Central memory CD8-positive, alpha-beta T cell (primary cell): ENCODE results near the gene EVC2.

ENCODE experiments used
- ATAC-seq: fragments of 150-1000 bp; cut with Tn5 transposase; replicated peaks from 2 replicates; pipeline ENCODE4 v1.10.0; 2022; ENCODE audit warnings: mild to moderate bottlenecking, moderate FRiP score, moderate number of reproducible peaks; ENCODE audit not compliant: poor library complexity, severe bottlenecking; ENCODE audit errors: extremely low read depth
- DNase-seq, 2 donors: peaks; one replicate each; pipeline ENCODE4 v3.0.0; 2021; ENCODE audit warnings: low spot score in 2 of 2
- H3K27ac Mint-ChIP-seq: one replicate; pipeline ENCODE4 v1.8.0; 2022; ENCODE audit warnings: low read depth, mild to moderate bottlenecking, moderate library complexity, mixed read lengths
- H3K27me3 Mint-ChIP-seq: one replicate; pipeline ENCODE4 v1.8.0; 2022; ENCODE audit warnings: mixed read lengths
- H3K36me3 Mint-ChIP-seq: one replicate; pipeline ENCODE4 v1.8.0; 2022; ENCODE audit warnings: mild to moderate bottlenecking, moderate library complexity, mixed read lengths; ENCODE audit not compliant: insufficient read depth
- H3K4me1 Mint-ChIP-seq: one replicate; pipeline ENCODE4 v1.8.0; 2022; ENCODE audit warnings: mixed read lengths
- H3K4me3 Mint-ChIP-seq: one replicate; pipeline ENCODE4 v1.8.0; 2022; ENCODE audit warnings: mild to moderate bottlenecking, moderate library complexity, mixed read lengths
- H3K9me3 Mint-ChIP-seq: one replicate; pipeline ENCODE4 v1.8.0; 2022; ENCODE audit warnings: mixed read lengths

EVC2 gene

DNA sequence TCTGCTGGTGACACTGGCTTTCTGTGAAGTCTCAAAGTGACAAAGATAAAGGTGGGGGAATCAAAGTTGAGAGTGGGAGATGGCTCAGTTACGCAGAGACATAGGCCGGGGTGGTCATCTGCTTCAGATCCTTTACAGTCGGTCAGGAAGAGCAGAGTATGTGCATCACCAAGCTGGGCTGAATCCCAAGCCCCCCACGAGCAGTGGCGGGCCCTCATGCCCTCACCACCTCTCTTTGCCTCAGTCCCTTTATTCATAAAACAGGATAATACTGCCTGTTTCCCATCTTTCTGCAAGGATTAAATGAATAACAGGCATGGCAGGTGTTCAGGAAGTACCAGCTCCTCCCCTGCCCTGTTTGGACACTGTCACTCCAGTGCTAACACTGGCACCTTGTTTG, 135.6 kb downstream of the EVC2 start:
- peaks cover 5% of the 10 kb centered on the region for H3K4me1 Mint-ChIP-seq
- DNase-seq, result no peak
- H3K4me3 Mint-ChIP-seq, result no peak overlapping the region
- H3K9me3 Mint-ChIP-seq, result no peaks in the 10 kb centered on the region
- peaks cover 6% of the 10 kb centered on the region for H3K36me3 Mint-ChIP-seq
- no peaks in the 10 kb centered on the region for H3K27me3 Mint-ChIP-seq
- no peak for ATAC-seq
- H3K27ac Mint-ChIP-seq, result no peak overlapping the region

DNA sequence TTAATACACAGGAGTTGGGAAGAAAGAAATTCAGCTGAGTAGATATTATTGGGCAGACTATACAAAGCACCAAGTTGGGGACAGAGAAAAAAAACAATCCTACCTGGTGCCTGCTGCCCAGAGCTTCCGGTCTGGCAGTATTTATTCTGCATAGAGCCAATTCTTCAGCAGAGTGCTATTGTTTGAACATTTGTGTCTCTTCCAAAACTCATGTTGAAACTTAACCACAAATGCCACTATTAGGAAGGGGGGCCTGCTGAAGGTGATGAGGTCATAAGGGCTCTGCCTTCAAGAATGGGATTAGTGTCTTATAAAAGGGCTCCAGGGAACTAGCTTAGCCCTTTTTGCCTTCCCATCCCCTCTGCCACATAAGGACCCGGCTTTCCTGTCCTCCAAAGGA, 136.2 kb downstream of the EVC2 start:
- ATAC-seq, result no peak
- H3K9me3 Mint-ChIP-seq, result no peaks in the 10 kb centered on the region
- H3K4me1 Mint-ChIP-seq, result peaks cover 5% of the 10 kb centered on the region
- H3K27ac Mint-ChIP-seq, result no peak overlapping the region
- no peak for DNase-seq
- no peaks in the 10 kb centered on the region for H3K27me3 Mint-ChIP-seq
- H3K36me3 Mint-ChIP-seq, result peaks cover 6% of the 10 kb centered on the region
- no peak overlapping the region for H3K4me3 Mint-ChIP-seq

DNA sequence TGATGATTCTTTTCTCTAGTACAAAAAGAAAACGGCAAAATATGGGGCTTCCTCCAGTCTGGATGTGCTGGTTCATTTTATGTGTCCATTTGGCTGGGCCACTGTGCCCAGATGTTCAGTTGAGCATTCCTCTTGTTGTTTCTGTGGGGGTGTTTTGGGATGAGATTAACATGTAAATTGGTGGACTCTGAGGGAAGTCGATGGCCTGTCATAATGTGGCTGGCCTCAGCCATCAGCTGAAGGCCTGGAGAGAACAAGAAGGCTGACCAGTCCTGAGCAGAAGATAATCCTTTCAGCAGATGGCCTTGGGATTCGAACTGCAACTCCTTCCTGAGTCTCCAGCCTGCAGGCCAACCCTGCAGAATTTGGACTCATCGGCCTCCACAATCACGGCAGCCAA, 136.7 kb downstream of the EVC2 start:
- ATAC-seq, result no peak
- Mint-ChIP-seq H3K4me3 (no peak overlapping the region), H3K36me3 (peaks cover 6% of the 10 kb centered on the region), H3K27ac (no peak overlapping the region), H3K4me1 (peaks cover 5% of the 10 kb centered on the region), H3K9me3 (no peaks in the 10 kb centered on the region), H3K27me3 (no peaks in the 10 kb centered on the region)
- no peak for DNase-seq

DNA sequence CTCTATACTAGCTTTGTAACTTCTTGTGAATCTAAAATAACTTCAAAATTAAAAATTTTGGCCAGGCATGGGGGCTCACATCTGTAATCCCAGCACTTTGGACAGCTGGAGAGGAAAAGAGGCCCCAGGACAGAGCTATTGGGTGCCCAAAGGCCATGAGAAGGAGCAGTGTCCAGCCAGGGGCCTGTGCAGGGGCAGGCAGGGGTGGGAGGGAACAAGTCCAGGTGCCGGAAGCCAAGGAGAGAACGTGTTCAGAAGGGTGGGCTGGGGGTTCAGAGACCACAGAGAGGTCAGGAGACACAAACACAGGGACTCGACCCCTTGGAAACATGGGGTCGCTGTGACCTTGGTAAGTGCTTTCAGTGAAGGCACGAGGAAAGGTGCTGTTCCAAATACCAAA, 138.9 kb downstream of the EVC2 start:
- Mint-ChIP-seq H3K9me3 (no peaks in the 10 kb centered on the region), H3K4me1 (peaks cover 5% of the 10 kb centered on the region), H3K4me3 (no peak overlapping the region), H3K27me3 (no peaks in the 10 kb centered on the region), H3K27ac (no peak overlapping the region), H3K36me3 (peaks cover 5% of the 10 kb centered on the region)
- no peak for ATAC-seq
- no peak for DNase-seq

DNA sequence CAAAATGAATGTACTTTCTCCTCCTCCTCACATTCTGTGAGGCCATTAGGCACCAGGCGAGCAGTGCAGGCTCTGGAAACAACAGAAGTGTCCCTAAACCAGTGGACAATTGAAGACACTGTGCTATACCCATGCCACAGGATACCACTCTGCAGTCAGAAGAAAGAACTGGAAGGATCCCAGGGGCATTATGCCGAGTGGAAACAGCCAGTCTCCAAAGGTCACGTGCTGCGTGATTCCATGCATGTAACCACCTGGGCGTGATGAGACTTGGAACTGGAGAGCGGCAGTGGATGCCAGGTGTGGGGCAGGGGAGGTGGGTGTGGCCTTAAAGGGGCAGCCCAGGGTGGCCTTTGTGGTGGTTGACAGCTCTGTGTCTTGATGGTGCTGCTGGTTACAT, 139.4 kb downstream of the EVC2 start:
- H3K4me1 Mint-ChIP-seq, result peaks cover 2% of the 10 kb centered on the region
- H3K4me3 Mint-ChIP-seq, result no peak overlapping the region
- no peak for ATAC-seq
- peaks cover 5% of the 10 kb centered on the region for H3K36me3 Mint-ChIP-seq
- DNase-seq, result no peak
- no peaks in the 10 kb centered on the region for H3K9me3 Mint-ChIP-seq
- no peak overlapping the region for H3K27ac Mint-ChIP-seq
- no peaks in the 10 kb centered on the region for H3K27me3 Mint-ChIP-seq

DNA sequence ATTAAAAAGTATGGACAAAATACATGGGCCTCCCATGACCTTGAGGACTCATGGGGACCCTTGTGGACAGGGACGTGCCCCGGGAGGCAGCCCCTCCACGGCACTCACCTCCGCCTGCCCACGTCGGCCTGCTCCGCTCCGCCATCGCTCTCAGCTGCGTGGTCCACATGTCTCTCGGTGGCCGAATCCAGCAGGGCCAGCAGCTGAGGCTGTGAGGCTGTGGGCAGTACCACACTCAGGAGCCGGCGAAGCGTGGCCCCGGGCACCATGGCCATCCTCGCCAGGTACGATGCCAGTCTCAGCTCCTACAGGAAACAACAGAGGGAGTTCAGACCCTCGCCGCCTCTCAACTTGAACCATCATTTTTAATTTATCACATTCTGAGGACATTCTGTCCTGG, 140.0 kb downstream of the EVC2 start:
- Mint-ChIP-seq H3K27ac (no peak overlapping the region), H3K4me1 (no peaks in the 10 kb centered on the region), H3K36me3 (peaks cover 5% of the 10 kb centered on the region), H3K4me3 (no peak overlapping the region), H3K9me3 (no peaks in the 10 kb centered on the region), H3K27me3 (no peaks in the 10 kb centered on the region)
- DNase-seq, result no peak
- ATAC-seq, result no peak

DNA sequence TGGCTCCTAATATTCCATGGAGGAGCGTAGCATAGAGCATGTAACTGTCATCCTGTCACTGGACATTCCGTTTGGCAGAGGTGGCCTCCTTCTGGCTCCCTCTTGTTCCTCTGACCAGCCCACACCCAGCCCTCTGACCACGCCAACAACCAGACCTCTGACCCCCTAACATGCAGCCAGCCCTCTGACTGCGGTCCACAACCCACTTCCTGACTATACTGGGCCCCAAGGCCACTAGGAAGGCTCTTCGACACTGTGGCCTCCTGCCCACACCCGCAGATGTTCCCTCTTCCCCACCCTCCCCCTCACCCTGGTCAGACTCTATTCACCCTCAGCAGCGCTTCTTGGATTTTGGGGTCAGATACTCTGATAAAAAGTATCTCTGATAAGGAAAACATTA, 141.4 kb downstream of the EVC2 start:
- H3K4me1 Mint-ChIP-seq, result no peaks in the 10 kb centered on the region
- no peak overlapping the region for H3K4me3 Mint-ChIP-seq
- no peak overlapping the region for H3K27ac Mint-ChIP-seq
- H3K9me3 Mint-ChIP-seq, result no peaks in the 10 kb centered on the region
- DNase-seq (no peak), ATAC-seq (no peak)
- peaks cover 3% of the 10 kb centered on the region for H3K36me3 Mint-ChIP-seq
- H3K27me3 Mint-ChIP-seq, result no peaks in the 10 kb centered on the region

DNA sequence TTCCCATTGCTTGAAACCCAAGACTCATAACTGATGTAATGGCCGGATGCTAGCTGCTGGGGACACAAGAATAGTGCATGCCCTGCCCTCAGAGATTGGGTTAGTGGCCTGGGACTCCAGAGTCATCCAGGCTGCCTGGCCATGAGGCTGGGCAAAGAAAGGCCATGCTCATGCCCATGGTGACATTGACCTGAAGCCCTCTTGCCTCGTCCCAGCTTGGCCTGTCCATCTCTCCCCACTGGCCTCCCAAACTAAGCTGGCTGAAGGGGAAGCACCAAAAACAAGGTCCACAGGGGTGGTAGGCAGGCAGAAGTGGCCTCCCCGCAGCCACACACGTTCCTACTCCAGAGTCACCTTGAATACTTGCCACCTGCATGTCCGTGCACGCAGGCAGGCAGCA, 141.8 kb downstream of the EVC2 start:
- no peak for ATAC-seq
- H3K9me3 Mint-ChIP-seq, result no peaks in the 10 kb centered on the region
- no peaks in the 10 kb centered on the region for H3K4me1 Mint-ChIP-seq

DNA sequence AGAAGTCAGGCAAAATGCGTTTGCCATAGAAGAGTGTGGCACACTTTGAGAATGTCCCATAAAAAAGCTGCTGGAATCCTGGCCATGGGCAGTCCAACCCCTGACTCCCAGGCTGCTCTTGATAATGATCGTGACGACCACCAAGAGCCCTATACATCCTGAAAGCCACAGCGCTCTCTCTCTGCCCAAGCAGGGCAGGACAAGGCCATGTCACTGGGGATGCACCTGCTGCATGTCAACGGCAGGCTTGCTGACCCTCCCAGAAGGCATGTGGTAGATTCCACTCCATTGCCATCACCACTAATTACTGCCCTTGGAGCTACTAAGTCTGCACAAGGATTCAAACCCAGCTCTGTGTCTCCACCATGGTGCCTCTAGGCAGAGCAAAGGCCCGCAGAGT, 144.5 kb downstream of the EVC2 start:
- Mint-ChIP-seq H3K9me3 (no peaks in the 10 kb centered on the region), H3K27ac (no peak overlapping the region), H3K4me1 (no peaks in the 10 kb centered on the region), H3K27me3 (no peaks in the 10 kb centered on the region), H3K36me3 (peaks cover 5% of the 10 kb centered on the region), H3K4me3 (no peak overlapping the region)
- ATAC-seq (no peak), DNase-seq (no peak)

More for the DNA sequence above, 141.8 kb downstream of the EVC2 start:
- Mint-ChIP-seq H3K36me3 (peaks cover 4% of the 10 kb centered on the region), H3K27me3 (no peaks in the 10 kb centered on the region), H3K4me3 (no peak overlapping the region), H3K27ac (no peak overlapping the region)
- no peak for DNase-seq

DNA sequence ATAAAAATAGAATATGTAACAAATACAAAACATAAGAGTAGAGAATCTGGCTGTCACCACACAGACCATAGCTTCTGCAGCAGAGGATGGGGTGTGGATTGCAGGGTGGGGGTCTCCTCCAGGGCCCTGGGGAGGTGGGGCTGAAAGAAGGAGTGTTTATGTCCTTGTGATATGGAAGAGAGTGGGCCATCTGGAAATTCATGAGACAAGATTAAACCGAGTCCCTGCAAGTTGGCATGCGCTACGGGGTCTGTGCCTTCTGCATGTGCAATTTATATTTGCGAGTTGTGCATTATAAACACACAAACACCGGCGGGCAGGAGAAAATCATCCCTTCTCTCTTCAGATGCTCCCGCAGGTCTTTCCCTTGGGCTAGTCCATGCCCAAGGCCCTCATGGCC, 145.9 kb downstream of the EVC2 start:
- H3K27me3 Mint-ChIP-seq, result no peaks in the 10 kb centered on the region
- DNase-seq (no peak), ATAC-seq (no peak)
- no peak overlapping the region for H3K27ac Mint-ChIP-seq
- peaks cover 5% of the 10 kb centered on the region for H3K36me3 Mint-ChIP-seq
- H3K4me1 Mint-ChIP-seq, result no peaks in the 10 kb centered on the region
- H3K9me3 Mint-ChIP-seq, result no peaks in the 10 kb centered on the region
- H3K4me3 Mint-ChIP-seq, result no peak overlapping the region

DNA sequence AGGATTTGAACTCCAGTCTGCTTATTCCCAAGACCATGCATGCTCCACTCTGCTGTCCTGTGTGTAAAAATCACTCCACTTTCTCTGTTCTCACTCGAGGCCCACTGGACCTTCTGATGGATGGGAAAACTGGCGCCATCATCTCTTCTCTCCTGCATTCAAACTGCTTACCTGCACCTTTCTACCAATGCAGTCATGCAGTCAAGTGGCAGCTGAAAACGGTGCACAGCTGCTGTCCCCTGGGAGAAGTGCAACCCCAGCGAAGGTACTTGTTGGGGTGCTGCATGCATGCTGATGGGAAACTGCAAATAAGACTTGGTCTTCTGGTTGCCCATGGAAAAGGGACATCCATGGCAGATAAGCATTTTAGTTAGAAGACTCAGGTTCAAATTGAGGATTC, 147.1 kb downstream of the EVC2 start:
- H3K9me3 Mint-ChIP-seq, result no peaks in the 10 kb centered on the region

DNA sequence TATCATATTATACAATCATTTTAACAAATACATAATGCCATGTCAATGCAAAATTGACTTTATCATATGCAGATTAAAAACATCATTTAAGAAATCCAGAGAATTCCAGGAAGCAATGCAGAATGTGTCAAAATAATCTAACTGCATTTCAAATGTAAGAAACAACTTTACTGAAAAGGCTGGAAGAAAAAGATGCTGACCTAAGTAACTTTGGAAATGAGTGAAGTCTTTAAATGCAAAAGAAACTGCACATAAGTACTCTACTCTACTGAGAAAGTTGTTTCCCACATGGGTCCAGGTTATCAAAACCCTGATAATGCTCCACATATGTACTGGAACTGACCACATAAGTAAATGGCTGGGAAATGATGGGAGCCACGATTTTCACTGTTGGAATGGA, 149.9 kb downstream of the EVC2 start:
- Mint-ChIP-seq H3K9me3 (no peaks in the 10 kb centered on the region), H3K4me1 (no peaks in the 10 kb centered on the region), H3K36me3 (peaks cover 5% of the 10 kb centered on the region), H3K27me3 (no peaks in the 10 kb centered on the region), H3K27ac (no peak overlapping the region), H3K4me3 (no peak overlapping the region)
- ATAC-seq (no peak), DNase-seq (no peak)

More for the DNA sequence above, 147.1 kb downstream of the EVC2 start:
- ATAC-seq (no peak), DNase-seq (no peak)
- H3K4me3 Mint-ChIP-seq, result no peak overlapping the region
- H3K27me3 Mint-ChIP-seq, result no peaks in the 10 kb centered on the region
- no peak overlapping the region for H3K27ac Mint-ChIP-seq
- H3K36me3 Mint-ChIP-seq, result peaks cover 5% of the 10 kb centered on the region
- H3K4me1 Mint-ChIP-seq, result no peaks in the 10 kb centered on the region

DNA sequence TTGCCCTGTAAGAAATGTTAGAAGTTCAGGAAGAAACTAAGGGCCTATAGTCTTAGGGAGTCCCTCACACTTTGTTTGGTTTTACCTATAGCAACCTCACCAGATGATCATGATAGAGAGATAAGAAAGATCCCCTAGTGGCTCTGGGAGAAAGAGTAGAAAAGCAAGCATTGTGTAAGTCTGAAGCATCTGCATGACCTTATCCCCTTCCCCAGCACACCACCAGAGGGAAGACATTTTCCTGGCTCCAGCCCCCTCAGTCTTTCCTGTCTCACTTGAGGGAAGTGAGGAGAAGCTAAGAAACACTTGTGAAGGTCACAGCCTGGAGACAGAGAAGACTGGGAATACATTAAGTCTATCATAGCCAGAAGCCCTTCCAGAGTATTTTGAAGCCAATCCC, 154.0 kb downstream of the EVC2 start:
- H3K4me1 Mint-ChIP-seq, result no peaks in the 10 kb centered on the region
- DNase-seq (no peak), ATAC-seq (no peak)
- H3K27ac Mint-ChIP-seq, result no peak overlapping the region
- H3K4me3 Mint-ChIP-seq, result no peak overlapping the region
- H3K27me3 Mint-ChIP-seq, result peaks cover 9% of the 10 kb centered on the region
- peaks cover 2% of the 10 kb centered on the region for H3K36me3 Mint-ChIP-seq
- H3K9me3 Mint-ChIP-seq, result peaks cover 10% of the 10 kb centered on the region

DNA sequence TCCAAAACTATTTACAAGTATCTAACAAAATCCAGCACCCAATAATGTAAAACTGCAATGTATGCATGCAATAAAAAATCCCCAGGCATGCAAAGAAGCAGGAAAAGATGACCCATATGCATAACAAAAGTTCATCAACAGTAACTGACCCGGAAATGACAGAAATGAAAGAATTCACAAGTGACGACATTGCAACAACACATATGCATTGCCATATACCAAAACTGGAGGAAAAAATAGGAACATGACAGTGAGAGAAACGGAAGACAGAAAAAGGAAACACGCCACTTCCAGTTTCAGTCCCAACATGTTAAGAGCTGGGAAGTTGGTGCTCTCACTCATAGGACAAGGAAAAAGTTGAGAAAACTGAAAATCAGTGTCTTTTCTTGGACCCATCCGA, 154.6 kb downstream of the EVC2 start:
- peaks cover 2% of the 10 kb centered on the region for H3K36me3 Mint-ChIP-seq
- ATAC-seq, result no peak
- H3K4me3 Mint-ChIP-seq, result no peak overlapping the region
- H3K27me3 Mint-ChIP-seq, result peaks cover 9% of the 10 kb centered on the region
- H3K4me1 Mint-ChIP-seq, result no peaks in the 10 kb centered on the region
- H3K9me3 Mint-ChIP-seq, result peaks cover 10% of the 10 kb centered on the region
- DNase-seq, result no peak
- no peak overlapping the region for H3K27ac Mint-ChIP-seq
